Activated T-cell treated with anti-CD3 and anti-CD28 coated beads for 24 hours (primary cell): ENCODE results near the gene DENND4B.
"Not testable (repeated sequence)": the region's sequence is repeated elsewhere in the genome, so short reads cannot be mapped to it uniquely, and the experiment has no call there.

Experiments
- DNase-seq: peaks from one replicate; pipeline ENCODE4 v3.0.0-alpha.2; 2020; ENCODE audit warnings: low read depth

The DENND4B gene

DNA sequence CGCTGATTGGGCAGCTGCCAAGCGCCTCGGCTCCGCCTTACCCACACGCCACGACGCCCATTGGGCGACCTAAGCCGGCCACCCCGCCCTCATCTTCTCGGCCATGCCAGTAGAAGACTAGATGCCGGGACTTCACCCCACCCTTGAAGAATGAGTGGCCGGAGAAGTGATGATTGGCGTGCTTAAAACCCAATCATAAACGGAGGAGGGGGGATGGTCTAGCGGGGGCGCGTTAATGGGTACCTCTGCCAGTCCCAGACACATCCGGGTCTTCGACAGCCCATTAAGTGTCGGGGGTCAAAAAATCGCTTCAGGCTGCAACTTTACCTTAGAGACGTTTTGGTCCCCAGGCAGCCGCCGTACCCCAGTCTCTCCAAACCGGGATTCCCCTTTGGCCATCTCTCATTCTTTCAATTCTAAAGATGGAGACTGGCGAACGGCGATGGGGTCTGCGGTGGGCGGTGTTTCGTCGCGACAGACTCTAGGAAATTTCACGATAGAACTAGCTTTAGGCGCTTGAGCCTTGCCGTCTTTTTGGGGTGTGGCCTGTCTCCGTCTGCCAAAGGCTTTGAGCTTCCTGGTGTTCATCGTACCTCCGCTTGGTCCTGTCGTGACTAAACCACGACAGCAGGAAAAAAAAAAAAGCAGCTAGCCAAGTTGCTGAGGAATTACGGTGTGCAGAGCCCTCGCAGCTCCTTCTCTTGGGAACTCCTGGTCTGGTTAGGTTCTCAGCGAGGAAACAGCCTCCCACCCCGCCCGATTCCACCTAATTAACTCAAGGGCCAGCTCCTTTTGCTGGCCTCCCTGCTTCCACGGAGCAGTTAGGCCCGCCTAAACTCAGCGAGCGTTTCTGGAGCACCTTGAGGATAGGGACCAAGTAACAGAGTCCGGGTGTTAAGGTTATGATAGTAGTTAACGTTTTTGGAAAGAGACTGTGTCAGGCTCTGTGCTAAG, 23.3 kb downstream of the DENND4B start, which contains the start of gene GATAD2B:
Gene GATAD2B, minus strand, starts transcription at position 1 of the 954 bp plus-strand sequence. CDS start 94,625 bp downstream, outside the sequence.
- peak; percentile 98 for DNase-seq

DNA sequence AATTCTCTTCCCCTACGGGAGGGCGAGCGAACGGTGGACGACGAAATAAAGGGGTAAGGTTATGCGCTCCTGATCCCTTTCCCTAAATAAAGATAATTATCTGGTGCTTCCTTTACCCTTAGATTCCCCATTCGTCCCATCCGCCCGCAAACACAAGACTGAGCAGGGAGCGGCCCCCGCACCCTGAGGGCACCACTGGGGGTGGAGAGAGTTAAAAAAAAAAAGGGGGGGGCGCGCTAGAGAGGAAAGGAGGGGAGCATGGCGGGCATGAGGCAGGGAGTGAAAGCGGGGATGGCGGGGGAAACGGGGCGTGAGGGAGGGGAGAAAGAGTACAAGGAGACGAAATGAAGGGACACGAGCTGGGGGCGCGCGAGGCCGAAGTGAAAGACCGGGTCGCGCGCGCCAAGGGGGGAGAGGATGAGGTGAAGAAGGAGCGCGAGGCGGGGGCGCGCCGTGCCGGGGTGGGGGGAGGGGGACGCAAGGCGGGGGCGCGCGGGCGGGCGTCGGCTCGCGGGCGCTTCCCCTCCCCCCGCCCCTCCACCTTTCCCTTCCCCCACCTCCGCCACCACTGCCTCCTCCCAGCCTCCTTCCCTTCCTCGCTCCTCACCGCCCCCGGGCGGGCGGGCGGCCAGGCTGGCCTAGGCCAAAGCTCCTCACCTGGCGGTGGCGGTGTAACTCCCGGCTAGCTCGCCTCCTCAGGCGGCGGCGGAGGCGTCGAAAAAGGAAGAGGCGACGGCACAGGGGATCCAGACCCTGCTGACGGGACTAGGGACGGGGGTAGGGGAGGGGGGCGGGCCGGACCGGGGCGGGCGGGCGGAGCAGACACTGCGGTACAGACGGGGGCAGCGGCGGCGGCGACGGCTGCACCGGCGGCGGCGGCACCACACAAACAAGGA, 24.2 kb downstream of the DENND4B start:
- DNase-seq: peak; percentile 56

DNA sequence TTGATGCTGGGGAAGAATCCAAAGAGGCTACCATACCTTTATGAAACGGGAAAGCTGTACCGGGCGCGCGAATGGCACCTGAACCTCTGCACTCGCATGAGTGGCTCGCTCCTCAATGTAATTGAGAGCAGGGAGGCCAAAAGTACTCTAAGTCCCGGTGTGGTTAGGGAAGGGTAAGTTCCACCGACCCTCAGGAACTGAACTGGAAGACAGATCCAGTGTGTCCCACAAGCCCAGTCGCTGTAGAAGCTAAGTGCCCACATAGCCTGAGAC, 24.8 kb downstream of the DENND4B start:
- no peak for DNase-seq

DNA sequence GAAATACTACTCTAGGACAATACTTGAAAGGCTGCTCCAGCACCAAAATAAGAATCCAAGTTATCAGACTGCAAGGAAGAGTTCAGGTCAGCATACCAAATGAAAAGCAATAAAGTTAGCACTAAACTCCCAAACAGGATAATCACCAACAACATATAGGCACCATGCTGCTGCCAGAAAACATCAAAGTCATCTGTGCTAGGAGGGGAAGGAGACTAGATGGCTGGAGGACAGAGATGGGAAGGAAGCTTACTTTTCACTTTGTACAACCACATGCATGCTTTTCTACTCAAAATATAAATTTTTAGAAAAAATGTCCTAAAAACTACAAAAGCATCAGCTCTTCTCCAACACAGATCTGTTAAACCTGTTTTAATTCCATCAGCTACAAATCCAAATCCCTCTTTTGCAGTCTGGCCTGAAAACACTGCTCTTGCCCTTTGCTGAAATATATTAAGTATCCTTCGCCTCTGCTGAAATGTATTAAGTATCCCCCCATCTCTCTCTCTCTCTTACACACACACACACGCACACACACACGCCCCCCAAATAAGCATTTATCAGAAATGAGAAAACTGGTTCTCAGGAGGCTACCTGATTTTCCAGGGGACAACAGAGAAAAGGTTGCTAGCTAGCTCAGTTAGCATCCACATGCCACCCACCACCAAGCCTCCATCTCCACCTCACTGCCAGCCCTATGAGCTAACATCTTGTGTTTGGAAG, 25.3 kb downstream of the DENND4B start:
- DNase-seq: no peak

DNA sequence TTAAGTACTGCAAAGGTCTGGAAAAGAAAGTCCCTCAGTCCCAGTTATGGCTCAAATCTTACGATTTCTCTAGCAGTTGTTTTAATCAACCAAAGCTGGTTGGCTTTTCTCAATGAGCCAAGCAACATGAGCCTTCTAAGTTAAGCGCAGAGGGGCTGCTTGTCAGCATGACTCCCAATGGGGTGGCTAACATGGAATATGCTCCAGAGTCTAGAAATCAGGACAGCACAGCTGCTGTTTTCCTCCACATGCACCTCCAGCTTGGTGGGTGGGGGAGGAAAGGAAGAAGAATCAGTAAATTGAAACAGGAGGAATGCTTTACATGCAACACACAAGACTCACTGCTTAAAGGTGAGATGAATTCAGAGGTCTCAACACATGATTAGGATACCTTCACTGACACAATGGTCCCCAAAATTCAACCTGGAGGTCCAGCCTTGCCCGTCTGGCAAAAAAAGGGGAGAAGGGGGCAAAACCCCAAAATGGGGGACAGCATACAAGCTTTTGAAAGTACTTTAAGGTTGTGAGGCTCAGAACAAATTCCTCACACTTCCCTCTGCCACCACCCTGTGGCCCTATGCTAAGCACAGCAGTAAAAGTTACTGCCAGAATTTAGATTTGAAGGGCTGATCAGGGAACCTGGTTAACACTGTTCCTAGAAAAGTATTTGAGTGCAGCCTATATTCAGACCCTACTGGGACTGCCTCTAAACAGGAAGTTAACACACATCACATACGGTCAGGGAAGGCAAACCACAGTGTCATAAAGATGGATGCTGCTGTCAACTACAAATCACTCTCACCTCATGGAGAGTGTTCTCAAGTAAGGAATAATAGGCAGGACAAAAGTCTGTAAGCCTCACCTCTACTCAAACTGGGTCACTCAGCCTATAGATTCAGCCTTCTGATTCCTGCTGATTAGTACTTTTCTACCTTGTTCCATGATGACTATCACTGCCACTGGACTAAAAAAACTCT, 26.4 kb downstream of the DENND4B start:
- DNase-seq: no peak

DNA sequence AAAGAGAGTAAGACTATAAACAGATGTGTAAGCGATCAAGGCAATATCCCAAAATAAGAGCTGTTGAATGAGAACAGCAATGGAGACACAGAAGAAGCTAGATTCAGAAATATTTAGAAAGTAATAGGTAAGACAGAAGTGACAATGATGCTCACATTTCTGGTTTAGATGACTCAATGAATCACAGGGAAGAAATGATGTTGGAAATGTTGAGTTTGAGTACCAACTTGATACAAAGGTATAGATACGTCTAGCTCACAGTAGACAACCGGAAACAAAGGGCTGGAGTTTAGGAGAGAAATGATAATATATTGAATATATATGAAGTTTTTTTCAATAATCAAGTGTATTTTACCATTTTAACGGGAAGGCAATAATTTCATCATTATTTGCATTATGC, 30.2 kb downstream of the DENND4B start:
- no peak for DNase-seq

DNA sequence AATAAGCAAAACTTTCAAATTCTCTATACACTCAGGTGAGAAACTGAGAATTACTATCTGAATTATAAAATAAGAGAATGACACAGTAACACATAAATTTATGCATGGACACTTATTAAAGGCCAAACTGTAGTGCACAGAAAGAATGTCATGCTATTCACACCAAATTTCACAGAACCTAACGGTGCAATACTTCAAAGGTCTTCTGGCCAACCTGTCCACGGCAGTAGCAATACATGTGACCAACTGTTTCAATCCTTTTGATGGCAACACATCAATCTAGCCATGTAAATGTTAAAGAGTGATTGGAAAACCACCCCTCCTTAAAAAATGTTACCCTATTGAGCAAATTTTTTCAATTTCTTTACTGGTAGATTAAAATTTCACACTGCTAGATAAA, 34.2 kb downstream of the DENND4B start:
- no peak for DNase-seq

DNA sequence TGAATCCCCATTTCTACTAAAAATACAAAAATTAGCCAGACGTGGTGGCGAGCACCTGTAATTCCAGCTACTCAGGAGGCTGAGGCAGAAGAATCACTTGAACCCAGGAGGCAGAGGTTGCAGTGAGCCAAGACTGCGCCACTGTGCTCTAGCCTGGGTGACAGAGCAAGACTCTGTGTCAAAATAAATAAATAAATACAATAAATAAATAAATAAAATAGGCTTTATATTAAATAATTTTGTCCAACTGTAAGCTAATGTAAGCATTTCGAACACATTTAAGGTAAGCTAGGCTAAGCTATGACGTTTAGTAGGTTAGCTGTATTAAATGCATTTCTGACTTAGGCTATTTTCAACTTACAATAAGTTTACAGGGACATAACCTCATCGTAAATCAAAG, 36.0 kb downstream of the DENND4B start:
- DNase-seq: not testable (repeated sequence)

DNA sequence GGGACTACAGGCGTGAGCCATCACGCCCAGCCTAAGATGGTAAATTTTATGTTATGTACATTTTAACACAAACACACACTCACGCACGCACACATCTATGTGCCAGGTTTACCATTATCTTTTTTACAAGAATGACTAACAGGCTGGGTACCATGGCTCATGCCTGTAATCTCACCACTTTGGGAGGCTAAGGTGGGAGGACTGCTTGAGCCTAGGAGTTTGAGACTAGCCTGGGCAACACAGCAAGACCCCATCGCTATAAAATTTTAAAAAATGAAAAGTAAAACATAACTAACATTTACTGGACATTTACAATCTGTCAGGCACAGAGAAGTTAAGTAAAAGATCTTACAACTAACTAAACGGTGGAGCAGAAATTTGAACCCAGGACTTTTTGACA, 38.4 kb downstream of the DENND4B start:
- DNase-seq: no peak

DNA sequence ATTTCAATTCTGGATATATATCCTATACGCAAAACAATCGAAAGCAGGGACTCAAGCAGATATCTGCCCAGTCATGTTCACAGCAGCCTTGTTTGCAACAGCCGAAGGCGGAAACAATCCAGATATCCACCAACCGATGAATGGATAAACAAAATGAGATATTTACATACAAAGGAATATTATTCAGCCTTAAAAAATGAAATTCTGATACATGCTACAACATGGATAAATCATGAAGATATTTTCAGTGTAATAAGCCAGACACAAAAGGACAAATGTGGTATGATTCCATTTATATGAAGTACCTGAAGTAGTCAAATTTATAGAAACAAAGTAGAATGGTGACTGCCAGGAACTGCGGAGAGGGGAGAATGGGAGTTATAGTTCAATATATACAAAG, 39.4 kb downstream of the DENND4B start:
- DNase-seq: no peak

DNA sequence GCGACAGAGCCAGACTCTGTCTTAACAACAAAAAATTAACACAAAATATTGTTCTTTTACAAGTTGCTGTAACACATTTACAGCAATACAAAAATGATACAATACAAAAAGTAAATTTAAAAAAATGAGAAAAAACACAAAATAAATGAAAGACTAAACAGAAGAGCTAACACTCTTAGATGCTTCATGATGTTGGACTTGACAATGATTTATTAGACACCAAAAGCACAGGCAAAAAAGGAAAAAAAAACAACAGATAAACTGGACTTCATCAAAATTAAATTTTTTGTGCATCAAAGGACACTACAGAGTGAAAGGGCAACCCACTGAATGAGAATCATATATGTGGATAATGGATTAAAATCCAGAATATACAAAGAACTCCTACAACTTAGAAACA, 40.1 kb downstream of the DENND4B start:
- DNase-seq: no peak

DNA sequence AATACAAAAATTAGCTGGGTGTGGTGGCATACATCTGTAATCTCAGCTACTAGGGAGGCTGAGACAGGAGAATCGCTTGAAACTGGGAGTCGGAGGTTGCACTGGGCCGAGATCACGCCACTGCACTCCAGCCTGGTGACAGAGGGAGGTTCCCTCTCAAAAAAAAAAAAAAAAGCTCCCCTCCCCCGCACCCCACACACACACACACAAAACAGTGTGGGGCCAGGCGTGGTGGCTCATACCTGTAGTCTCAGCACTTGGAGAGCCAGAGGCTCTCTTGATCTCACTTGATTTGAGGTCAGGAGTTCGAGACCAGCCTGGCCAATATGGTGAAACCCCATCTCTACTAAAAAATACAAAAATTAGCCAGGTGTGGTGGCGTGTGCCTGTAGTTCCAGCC, 40.6 kb downstream of the DENND4B start:
- DNase-seq: not testable (repeated sequence)

DNA sequence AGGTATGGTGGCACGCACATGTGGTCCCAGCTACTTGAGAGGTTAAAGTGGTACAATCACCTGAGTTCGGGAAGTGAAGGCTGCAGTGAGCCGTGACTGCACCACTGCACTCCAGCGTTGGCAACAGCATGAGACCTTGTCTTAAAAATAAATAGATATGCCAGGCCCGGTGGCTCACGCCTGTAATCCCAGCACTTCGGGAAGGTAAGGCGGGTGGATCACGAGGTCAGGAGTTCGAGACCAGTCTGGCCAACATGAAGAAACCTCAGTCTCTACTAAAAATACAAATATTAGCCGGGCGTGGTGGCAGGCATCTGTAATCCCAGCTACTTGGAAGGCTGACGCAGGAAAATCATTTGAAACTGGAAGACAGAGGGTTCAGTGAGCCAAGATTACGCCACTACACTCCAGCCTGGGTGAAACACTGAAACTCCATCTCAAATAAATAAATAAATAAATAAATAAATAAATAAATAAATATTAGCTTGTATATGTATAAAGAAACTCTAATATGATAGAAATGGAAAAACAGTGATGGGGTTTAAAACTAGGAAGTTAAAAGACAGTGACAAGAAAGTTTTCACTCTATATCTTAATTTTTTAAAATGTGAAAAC, 42.6 kb downstream of the DENND4B start:
- no peak for DNase-seq

DNA sequence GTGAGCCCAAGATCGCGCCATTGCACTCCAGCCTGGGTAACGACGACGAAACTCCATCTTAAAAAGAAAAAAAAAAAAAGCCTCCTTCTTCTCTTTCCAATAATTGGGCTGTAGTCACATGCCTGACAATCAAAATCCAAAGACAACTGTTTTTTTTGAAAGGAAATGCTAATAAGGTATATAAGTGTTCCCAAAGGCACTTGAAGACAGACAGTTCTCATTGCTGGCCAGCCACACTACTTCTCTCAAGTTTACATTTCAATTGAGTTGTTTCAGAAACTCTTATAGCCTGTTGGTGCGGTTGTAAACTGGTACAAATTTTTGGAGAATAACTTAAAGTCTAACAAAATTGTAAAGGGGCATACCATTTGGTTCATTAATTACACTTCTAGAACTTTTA, 47.0 kb downstream of the DENND4B start:
- no peak for DNase-seq

DNA sequence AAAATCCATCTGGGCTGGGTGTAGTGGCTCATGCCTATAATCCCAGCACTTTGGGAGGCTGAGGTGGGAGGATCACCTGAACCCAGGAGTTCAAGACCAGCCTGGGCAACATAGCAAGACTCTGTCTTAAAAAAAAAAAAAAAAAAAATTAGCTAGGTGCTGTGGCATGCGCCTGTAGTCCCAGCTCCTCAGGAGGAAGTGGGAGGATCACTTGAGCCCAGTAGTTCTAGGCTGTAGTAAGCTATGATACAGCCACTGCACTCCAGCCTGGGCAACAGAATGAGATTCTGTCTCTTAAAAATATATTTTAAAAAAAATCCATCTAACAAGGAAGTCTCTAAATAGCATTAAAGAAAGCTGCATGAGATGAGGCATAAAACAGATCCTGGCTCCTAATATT, 50.7 kb downstream of the DENND4B start:
- DNase-seq: not testable (repeated sequence)

DNA sequence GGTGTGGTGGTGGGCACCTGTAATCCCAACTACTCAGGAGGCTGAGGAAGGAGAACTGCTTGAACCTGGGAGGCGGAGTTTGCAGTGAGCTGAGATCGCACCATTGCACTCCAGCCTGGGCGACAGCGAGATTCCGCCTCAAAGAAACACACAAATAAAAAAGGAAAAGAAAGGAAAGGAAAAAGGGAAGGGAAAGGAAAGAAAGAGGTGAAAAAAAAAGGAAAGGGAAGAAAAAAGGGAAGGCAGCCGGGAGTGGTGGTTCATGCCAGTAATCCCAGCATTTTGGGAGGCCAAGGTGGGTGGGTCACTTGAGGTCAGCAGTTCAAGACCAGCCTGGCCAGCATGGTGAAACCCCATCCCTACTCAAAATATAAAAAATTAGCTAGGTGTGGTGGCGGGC, 55.5 kb downstream of the DENND4B start:
- not testable (repeated sequence) for DNase-seq

DNA sequence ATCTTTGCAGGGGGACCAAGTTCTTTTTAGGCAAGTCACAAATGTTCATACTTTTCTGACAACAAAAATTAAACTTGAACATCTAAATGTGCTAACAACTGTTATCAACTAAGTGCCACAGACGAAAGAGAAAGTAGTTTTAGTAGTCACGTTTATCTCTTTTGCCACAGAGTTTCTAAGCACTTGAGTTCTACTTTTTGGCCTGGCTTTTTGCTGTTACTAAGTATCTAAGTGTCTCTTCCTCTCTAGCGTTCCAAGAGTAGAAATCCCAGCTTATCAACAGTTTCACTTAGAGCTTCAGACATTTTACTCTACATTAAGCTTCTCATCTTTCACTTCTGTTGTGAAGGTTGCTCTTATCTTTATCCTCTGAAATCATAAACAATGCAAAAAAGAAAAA, 58.0 kb downstream of the DENND4B start:
- no peak for DNase-seq

DNA sequence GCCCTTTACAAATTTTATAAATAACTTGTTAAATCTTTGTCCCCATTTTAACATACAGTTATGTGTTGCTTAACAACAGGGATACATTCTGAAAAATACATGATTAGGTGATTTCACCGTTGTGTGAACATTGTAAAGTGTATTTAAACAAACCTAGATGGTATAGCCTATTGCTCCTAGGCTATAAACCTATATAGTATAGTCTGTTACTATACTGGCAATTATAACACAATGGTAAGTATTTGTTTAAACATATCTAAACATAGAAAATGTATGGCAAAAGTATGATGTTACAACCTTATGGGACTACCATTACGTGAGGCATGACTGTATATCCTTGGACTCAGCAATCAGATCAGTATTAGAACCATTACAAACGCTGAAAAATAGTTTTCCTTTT, 60.4 kb downstream of the DENND4B start:
- no peak for DNase-seq

DNA sequence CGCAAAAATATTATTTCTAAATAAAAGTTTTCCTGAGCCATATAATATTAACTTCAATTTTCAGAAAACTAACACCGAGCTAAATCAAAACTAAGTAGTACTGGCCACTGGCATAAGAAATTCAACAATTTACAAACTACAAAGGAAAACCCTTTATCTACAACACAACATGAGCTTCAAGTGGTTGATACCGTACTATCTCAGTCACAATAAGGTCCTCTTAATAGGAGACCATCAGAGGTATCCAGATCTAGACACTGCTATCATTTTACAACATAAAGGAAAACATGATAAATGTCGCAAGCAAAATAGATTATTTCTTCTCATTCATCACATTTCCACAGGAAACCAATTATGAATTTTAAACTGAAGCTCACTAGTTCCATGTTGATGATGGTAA, 63.3 kb downstream of the DENND4B start:
- no peak for DNase-seq

DNA sequence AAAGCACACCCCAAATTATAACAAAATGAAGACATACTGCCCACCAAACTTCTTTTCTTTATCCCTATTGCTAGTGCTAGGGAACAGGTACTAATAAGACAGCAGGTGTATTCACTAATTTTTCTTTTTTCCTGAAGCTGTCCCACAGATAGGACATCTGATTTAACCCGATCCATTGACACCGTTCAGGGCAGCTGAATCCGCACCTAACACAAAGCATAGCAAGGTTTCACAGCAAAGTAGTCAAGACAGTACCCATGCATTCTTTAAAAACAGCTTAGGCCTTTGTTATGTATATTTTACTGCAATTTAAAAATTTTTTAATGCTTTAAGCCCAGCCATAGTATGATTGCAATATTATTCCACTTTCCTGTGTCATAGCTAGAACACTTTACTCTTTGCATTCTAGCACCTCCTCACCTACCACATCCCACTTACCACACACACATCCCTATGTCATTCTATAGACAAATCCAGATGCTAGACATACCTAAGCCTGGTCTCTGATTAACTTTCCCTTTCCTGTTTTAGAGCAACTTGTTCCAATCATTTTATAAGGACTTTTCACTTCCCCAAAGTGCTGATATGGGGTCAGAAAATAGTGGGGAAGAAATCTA, 64.1 kb downstream of the DENND4B start:
- no peak for DNase-seq
